GM12864 (cell line): ENCODE results near the gene ICAM4.

Experiments used
- DNase-seq: peaks from one replicate; pipeline ENCODE4 v3.0.0-alpha.2; 2011; ENCODE audit warnings: low read depth
- H3K4me3 ChIP-seq: 2 replicates; pipeline ENCODE4 v1.5.1; 2011; ENCODE audit warnings: mild to moderate bottlenecking, low read depth, low read length, control low read depth
- CTCF ChIP-seq: IDR thresholded peaks from 2 replicates; pipeline ENCODE4 v1.5.1; 2011; ENCODE audit warnings: low read depth, mild to moderate bottlenecking, moderate library complexity, low read length, control low read depth, inconsistent platforms; ENCODE audit errors: missing control alignments

The ICAM4 gene

GRCh38 chr19:10292206-10292788 lies 5.5 kb downstream of the ICAM4 start:
- DNase-seq = peak; percentile 53
- peak overlapping the region; percentile 55 for H3K4me3 ChIP-seq
- TF ChIP-seq CTCF = no peak

DNA sequence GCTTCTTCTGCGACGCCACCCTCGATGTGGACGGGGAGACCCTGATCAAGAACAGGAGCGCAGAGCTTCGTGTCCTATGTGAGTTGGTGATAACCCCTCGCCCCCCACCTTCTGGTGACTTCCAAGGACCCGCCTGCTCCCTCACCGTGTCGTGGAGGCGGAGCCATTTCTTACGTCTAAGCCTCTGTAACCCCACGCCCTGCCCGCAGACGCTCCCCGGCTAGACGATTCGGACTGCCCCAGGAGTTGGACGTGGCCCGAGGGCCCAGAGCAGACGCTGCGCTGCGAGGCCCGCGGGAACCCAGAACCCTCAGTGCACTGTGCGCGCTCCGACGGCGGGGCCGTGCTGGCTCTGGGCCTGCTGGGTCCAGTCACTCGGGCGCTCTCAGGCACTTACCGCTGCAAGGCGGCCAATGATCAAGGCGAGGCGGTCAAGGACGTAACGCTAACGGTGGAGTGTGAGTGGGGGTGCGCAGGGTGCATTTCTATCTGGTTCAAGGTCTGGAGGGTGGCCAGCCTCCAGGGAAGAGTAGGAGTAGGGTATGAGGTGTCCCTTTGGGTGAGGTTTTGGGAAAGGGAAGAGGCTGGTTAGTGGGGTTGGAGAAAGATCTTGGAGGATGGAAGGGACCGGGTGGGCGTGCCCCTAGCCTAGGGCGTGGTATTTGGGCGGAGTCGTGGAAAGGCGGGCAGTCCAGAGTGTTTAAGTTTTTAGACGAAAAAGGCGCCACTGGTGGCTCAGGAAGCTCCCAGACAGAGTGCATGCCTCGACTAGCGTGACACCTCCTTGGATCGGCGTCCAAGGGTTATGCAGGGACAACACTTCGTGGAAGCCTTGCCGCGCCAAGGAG lies 6.3 kb downstream of the ICAM4 start:
- no peak for TF ChIP-seq CTCF
- DNase-seq = no peak
- H3K4me3 ChIP-seq = peak overlapping the region; percentile 31

DNA sequence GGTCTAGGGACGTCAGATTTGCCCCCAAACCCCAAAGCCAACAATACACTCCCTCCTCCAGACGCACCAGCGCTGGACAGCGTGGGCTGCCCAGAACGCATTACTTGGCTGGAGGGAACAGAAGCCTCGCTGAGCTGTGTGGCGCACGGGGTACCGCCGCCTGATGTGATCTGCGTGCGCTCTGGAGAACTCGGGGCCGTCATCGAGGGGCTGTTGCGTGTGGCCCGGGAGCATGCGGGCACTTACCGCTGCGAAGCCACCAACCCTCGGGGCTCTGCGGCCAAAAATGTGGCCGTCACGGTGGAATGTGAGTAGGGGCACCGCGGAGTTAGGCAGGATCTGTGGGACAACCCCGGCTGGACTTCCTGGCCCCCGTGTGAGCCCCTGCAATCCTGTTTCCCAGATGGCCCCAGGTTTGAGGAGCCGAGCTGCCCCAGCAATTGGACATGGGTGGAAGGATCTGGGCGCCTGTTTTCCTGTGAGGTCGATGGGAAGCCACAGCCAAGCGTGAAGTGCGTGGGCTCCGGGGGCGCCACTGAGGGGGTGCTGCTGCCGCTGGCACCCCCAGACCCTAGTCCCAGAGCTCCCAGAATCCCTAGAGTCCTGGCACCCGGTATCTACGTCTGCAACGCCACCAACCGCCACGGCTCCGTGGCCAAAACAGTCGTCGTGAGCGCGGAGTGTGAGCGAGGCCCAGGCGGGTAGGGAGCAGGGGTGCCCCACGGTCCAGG lies 7.0 kb downstream of the ICAM4 start:
- TF ChIP-seq CTCF = no peak
- no peak overlapping the region for H3K4me3 ChIP-seq
- DNase-seq = no peak

GRCh38 chr19:10294368-10294697 lies 7.6 kb downstream of the ICAM4 start:
- H3K4me3 ChIP-seq = no peak overlapping the region
- TF ChIP-seq CTCF = no peak
- DNase-seq = no peak

DNA sequence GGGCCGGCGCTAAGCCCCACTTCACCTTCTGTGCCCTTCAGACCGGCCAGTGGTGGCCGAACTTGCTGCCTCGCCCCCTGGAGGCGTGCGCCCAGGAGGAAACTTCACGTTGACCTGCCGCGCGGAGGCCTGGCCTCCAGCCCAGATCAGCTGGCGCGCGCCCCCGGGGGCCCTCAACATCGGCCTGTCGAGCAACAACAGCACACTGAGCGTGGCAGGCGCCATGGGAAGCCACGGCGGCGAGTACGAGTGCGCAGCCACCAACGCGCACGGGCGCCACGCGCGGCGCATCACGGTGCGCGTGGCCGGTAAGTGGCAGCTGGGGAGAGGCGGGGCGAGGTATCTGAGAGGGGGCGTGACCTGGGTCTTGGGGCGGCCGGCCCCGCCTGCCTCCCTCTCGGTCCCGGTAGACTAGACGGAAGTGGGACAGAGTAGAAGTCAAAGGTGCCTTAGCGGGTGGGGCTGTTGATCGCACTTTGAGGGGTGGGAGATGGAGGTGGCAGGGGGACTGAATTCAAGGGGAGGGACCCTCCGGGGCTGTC lies 8.6 kb downstream of the ICAM4 start:
- no peak for DNase-seq
- peak overlapping the region; percentile 57 for H3K4me3 ChIP-seq
- no peak for TF ChIP-seq CTCF

DNA sequence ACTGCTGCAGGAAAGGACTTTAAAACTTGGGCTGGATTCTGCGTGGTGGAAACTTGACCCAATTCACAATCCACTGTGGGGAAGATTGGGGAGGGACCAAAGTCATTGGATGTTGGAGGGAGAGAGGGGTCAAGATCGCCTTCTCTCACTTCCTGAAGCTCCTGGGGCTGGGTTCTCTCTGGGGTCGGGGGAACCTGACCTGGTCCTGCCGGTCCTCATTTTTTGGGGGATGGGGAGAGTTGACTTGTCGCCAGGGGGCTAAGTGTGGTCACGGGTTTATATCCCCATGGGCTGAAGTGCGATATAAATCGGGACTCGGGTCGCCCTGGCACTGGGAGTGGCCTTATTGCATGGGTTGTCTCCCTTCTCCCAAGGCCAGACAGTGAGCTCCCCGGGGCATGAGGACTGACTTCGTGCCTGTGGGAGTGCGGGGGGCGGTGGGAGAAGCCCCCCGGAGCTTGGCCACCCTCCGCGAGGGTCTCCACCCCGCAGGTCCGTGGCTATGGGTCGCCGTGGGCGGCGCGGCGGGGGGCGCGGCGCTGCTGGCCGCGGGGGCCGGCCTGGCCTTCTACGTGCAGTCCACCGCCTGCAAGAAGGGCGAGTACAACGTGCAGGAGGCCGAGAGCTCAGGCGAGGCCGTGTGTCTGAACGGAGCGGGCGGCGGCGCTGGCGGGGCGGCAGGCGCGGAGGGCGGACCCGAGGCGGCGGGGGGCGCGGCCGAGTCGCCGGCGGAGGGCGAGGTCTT lies 9.3 kb downstream of the ICAM4 start:
- TF ChIP-seq CTCF = no peak
- H3K4me3 ChIP-seq = peak overlapping the region; percentile 57

More for the DNA sequence above, 9.3 kb downstream of the ICAM4 start:
- no peak for DNase-seq
